Fibroblast of lung (primary cell): Measurements from ENCODE around the gene CPM. TPM values are rescaled to one million over a fixed set of nuclear protein-coding genes. Genes with fewer than 3 reads are reported as not detected.

Experiments used
- DNase-seq, 2 donors: peaks; one replicate each; pipeline versions ENCODE4 v3.0.0 to v3.0.0-alpha.2; 2010; ENCODE audit warnings: low read depth in 2 of 2
- H2AFZ ChIP-seq: 2 replicates; pipeline ENCODE4 v1.5.1; 2012; ENCODE audit warnings: low read length, control low read depth, inconsistent platforms
- H3K27ac ChIP-seq: 2 replicates; pipeline ENCODE4 v1.5.1; 2011; ENCODE audit warnings: low read length, control low read depth; ENCODE audit not compliant: insufficient read depth
- H3K27me3 ChIP-seq: 2 replicates; pipeline ENCODE4 v1.5.1; 2011; ENCODE audit warnings: mild to moderate bottlenecking, low read length; ENCODE audit not compliant: control insufficient read depth, insufficient read depth
- H3K36me3 ChIP-seq: 2 replicates; pipeline ENCODE4 v1.5.1; 2011; ENCODE audit warnings: low read length; ENCODE audit not compliant: control insufficient read depth, insufficient read depth
- H3K4me1 ChIP-seq: 2 replicates; pipeline ENCODE4 v1.5.1; 2011; ENCODE audit warnings: low read length; ENCODE audit not compliant: control insufficient read depth, insufficient read depth; ENCODE audit errors: extremely low read depth
- H3K4me2 ChIP-seq: 2 replicates; pipeline ENCODE4 v1.5.1; 2011; ENCODE audit warnings: low read length, control low read depth; ENCODE audit not compliant: insufficient read depth; ENCODE audit errors: extremely low read depth
- H3K4me3 ChIP-seq, 4 experiments: fragments of 200-600 bp in 1 of 4; sonication (generic) in 1 of 4; replicated peaks in 1 of 4; 2 replicates each; pipeline ENCODE4 v1.5.1; 2011 to 2016; ENCODE audit warnings: low read length in 4 of 4, low read depth in 3 of 4, mild to moderate bottlenecking in 3 of 4, control low read depth in 2 of 4, inconsistent platforms in 1 of 4, mixed read lengths in 1 of 4; ENCODE audit not compliant: insufficient read depth in 1 of 4; ENCODE audit errors: control extremely low read depth in 1 of 4
- H3K79me2 ChIP-seq: 2 replicates; pipeline ENCODE4 v1.5.1; 2012; ENCODE audit warnings: mild to moderate bottlenecking, low read length, inconsistent platforms; ENCODE audit not compliant: control insufficient read depth, insufficient read depth
- H3K9ac ChIP-seq: 2 replicates; pipeline ENCODE4 v1.5.1; 2011; ENCODE audit warnings: mild to moderate bottlenecking, low read length, control low read depth; ENCODE audit not compliant: insufficient read depth
- H3K9me3 ChIP-seq: 2 replicates; pipeline ENCODE4 v1.5.1; 2012; ENCODE audit warnings: low read depth, low read length; ENCODE audit not compliant: control insufficient read depth, insufficient read depth
- H4K20me1 ChIP-seq: 2 replicates; pipeline ENCODE4 v1.5.1; 2011; ENCODE audit warnings: low read length; ENCODE audit not compliant: control insufficient read depth, insufficient read depth; ENCODE audit errors: extremely low read depth
- CTCF ChIP-seq, 2 donors: IDR thresholded peaks in 1 of 2; conservative IDR thresholded peaks in 1 of 2; 1 replicate in 1 of 2; 2 replicates in 1 of 2; pipeline ENCODE4 v1.5.1; 2011 to 2012; ENCODE audit warnings: low read length in 2 of 2, control low read depth in 1 of 2, inconsistent platforms in 1 of 2, low read depth in 1 of 2, mild to moderate bottlenecking in 1 of 2
- EZH2 ChIP-seq: IDR thresholded peaks from 2 replicates; pipeline ENCODE4 v1.5.1; 2012; ENCODE audit warnings: low read length, control low read depth, mild to moderate bottlenecking; ENCODE audit errors: missing control alignments
- polyA plus RNA-seq, 2 donors: library from polyadenylated mRNA; depleted of rRNA in 1 of 2; stranded (reverse) in 1 of 2; unstranded in 1 of 2; fragments of >200 nt; gene quantifications; 2 replicates each; pipeline ENCODE4 v1.2.1, GENCODE V29; 2011 to 2012; ENCODE audit warnings: missing spikeins in 1 of 2
- total RNA-seq: library from RNA; depleted of rRNA; stranded (reverse); fragments of >200 nt; gene quantifications from 2 replicates; pipeline ENCODE4 v1.2.1, GENCODE V29; 2014

The CPM gene
- total and polyA plus RNA-seq, 2 donors (not counting 1 experiment from before 2014, with no cell fraction given) = 5.3 to 23.5 TPM

DNA sequence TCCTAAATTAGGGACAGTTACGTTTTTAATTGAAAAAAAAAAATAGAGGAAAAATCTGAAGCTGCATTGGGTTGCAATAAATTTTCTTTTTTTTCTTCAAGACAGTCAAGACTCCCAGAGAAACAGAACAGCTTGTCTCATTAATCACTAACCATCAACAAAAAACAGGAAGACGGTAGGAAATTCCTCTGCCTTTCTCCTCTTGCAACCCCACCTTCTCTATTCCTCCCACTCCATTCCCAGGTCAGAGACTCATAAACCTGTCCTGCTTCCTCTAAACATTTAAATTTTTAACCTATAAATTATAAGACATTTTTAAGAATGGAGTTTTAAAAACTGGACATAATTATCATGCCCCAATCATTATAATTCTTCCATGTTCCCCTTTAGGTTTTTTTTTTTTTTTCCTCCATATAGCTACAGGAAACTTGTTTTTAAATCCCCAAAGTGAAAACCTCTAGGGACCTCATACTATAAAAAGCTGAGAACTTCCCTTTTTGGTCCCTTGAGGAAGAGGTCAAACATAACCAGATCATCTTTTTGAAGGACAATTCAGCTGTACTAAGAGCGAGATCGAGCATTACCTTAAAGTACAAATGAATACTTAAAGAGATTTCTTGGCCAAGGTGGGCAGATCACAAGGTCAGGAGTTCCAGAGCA lies 36.0 kb downstream of the CPM start:
- TF ChIP-seq CTCF (conservative IDR thresholded peaks at IDR 0.05 in 1 of 2, IDR thresholded peaks at IDR 0.05 in 1 of 2; ENCODE audit: low read depth in 1 of 2, low read length in 2 of 2) = no peak
- TF ChIP-seq EZH2 = no peak
- Histone ChIP-seq H4K20me1 (no peaks in the 10 kb centered on the region), H3K4me1 (peaks cover 8% of the 10 kb centered on the region), H3K27ac (no peak overlapping the region), H3K4me3 (no peak overlapping the region), H3K9ac (no peak overlapping the region), H3K9me3 (no peaks in the 10 kb centered on the region), H2AFZ (no peak overlapping the region), H3K4me2 (no peak overlapping the region), H3K27me3 (no peaks in the 10 kb centered on the region), H3K79me2 (no peaks in the 10 kb centered on the region), H3K36me3 (no peaks in the 10 kb centered on the region)
- DNase-seq = peak in 1 of 2 donors; percentile 56

- Histone ChIP-seq H3K36me3 (no peaks in the 10 kb centered on the region), H3K9me3 (no peaks in the 10 kb centered on the region), H4K20me1 (no peaks in the 10 kb centered on the region), H3K27me3 (no peaks in the 10 kb centered on the region), H3K79me2 (no peaks in the 10 kb centered on the region), H2AFZ (no peak overlapping the region), H3K27ac (no peak overlapping the region), H3K4me3 (no peak overlapping the region), H3K4me1 (peaks cover 8% of the 10 kb centered on the region), H3K4me2 (no peak overlapping the region), H3K9ac (no peak overlapping the region)
- TF ChIP-seq CTCF (conservative IDR thresholded peaks at IDR 0.05 in 1 of 2, IDR thresholded peaks at IDR 0.05 in 1 of 2; ENCODE audit: low read depth in 1 of 2, low read length in 2 of 2) (no peak), EZH2 (no peak)
- DNase-seq = no peak
Observed at GRCh38 chr12:68894276-68894855, 38.6 kb downstream of the CPM start.

GRCh38 chr12:68893741-68894140 lies 39.2 kb downstream of the CPM start:
- H3K4me2 ChIP-seq = no peak overlapping the region
- no peak for DNase-seq
- H3K27ac ChIP-seq = no peak overlapping the region
- no peaks in the 10 kb centered on the region for H3K79me2 ChIP-seq
- H3K36me3 ChIP-seq = no peaks in the 10 kb centered on the region
- no peaks in the 10 kb centered on the region for H4K20me1 ChIP-seq
- no peaks in the 10 kb centered on the region for H3K27me3 ChIP-seq
- no peaks in the 10 kb centered on the region for H3K9me3 ChIP-seq
- H2AFZ ChIP-seq = no peak overlapping the region
- TF ChIP-seq CTCF (conservative IDR thresholded peaks at IDR 0.05 in 1 of 2, IDR thresholded peaks at IDR 0.05 in 1 of 2; ENCODE audit: low read depth in 1 of 2, low read length in 2 of 2) = no peak
- TF ChIP-seq EZH2 = no peak
- H3K4me1 ChIP-seq = peaks cover 5% of the 10 kb centered on the region
- no peak overlapping the region for H3K9ac ChIP-seq
- H3K4me3 ChIP-seq = no peak overlapping the region
